H9 (cell line): ENCODE measurements around the gene KCNJ13. TPM values are rescaled to one million over a fixed set of nuclear protein-coding genes. Genes with fewer than 3 reads are reported as not detected.

Experiments used
- DNase-seq: peaks from one replicate; pipeline ENCODE4 v3.0.0-alpha.2; 2017
- H2AFZ ChIP-seq: one replicate; pipeline ENCODE4 v1.6.1; 2013; ENCODE audit warnings: mild to moderate bottlenecking, low read length, control low read depth, moderate library complexity
- H2AK5ac ChIP-seq: 2 replicates; pipeline ENCODE4 v1.6.1; 2013; ENCODE audit warnings: low read length, control low read depth, mixed read lengths; ENCODE audit not compliant: insufficient read length
- H2BK120ac ChIP-seq: one replicate; pipeline ENCODE4 v1.6.1; 2013; ENCODE audit warnings: low read depth, mild to moderate bottlenecking, low read length, control low read depth, inconsistent platforms; ENCODE audit not compliant: poor library complexity, severe bottlenecking
- H2BK12ac ChIP-seq: 2 replicates; pipeline ENCODE4 v1.6.1; 2013; ENCODE audit warnings: low read length, control low read depth, mixed read lengths, low read depth; ENCODE audit not compliant: insufficient read length
- H2BK15ac ChIP-seq: 2 replicates; pipeline ENCODE4 v1.6.1; 2013; ENCODE audit warnings: low read depth, low read length, control low read depth
- H2BK20ac ChIP-seq: one replicate; pipeline ENCODE4 v1.6.1; 2013; ENCODE audit warnings: low read depth, mild to moderate bottlenecking, low read length, control low read depth, inconsistent platforms; ENCODE audit not compliant: poor library complexity, severe bottlenecking
- H2BK5ac ChIP-seq: 2 replicates; pipeline ENCODE4 v1.6.1; 2013; ENCODE audit warnings: low read length, control low read depth, mixed read lengths; ENCODE audit not compliant: insufficient read length
- H3K14ac ChIP-seq: 2 replicates; pipeline ENCODE4 v1.6.1; 2013; ENCODE audit warnings: low read length, control low read depth; ENCODE audit not compliant: insufficient read depth
- H3K18ac ChIP-seq: 2 replicates; pipeline ENCODE4 v1.6.1; 2013; ENCODE audit warnings: low read depth, mild to moderate bottlenecking, mixed read lengths, low read length, control low read depth; ENCODE audit not compliant: insufficient read length
- H3K23ac ChIP-seq: 2 replicates; pipeline ENCODE4 v1.6.1; 2013; ENCODE audit warnings: low read length, control low read depth, mixed read lengths, low read depth; ENCODE audit not compliant: insufficient read length
- H3K23me2 ChIP-seq: 2 replicates; pipeline ENCODE4 v1.6.1; 2013; ENCODE audit warnings: low read depth, mild to moderate bottlenecking, mixed read lengths, low read length, control low read depth; ENCODE audit not compliant: insufficient read length, poor library complexity, severe bottlenecking
- H3K27ac ChIP-seq: 2 replicates; pipeline ENCODE4 v1.5.1; 2013; ENCODE audit warnings: low read length, control low read depth, mixed read lengths, low read depth; ENCODE audit not compliant: insufficient read length
- H3K27me3 ChIP-seq: 2 replicates; pipeline ENCODE4 v1.6.1; 2013; ENCODE audit warnings: low read length, control low read depth, inconsistent platforms; ENCODE audit not compliant: insufficient read depth
- H3K4ac ChIP-seq: 2 replicates; pipeline ENCODE4 v1.6.1; 2013; ENCODE audit warnings: low read depth, mild to moderate bottlenecking, control low read depth, inconsistent platforms, low read length, moderate library complexity
- H3K4me1 ChIP-seq: 2 replicates; pipeline ENCODE4 v1.6.1; 2013; ENCODE audit warnings: low read length, control low read depth, inconsistent platforms; ENCODE audit not compliant: insufficient read depth
- H3K4me2 ChIP-seq: 2 replicates; pipeline ENCODE4 v1.6.1; 2013; ENCODE audit warnings: low read length, control low read depth, mixed read lengths; ENCODE audit not compliant: insufficient read length, insufficient read depth
- H3K56ac ChIP-seq: 2 replicates; pipeline ENCODE4 v1.6.1; 2013; ENCODE audit warnings: low read depth, mild to moderate bottlenecking, mixed read lengths, low read length, control low read depth; ENCODE audit not compliant: insufficient read length
- H3K79me1 ChIP-seq: 2 replicates; pipeline ENCODE4 v1.6.1; 2013; ENCODE audit warnings: low read depth, mild to moderate bottlenecking, moderate library complexity, low read length, control low read depth, inconsistent platforms; ENCODE audit not compliant: insufficient read depth, poor library complexity, severe bottlenecking
- H3K79me2 ChIP-seq: 2 replicates; pipeline ENCODE4 v1.6.1; 2013; ENCODE audit warnings: low read length, control low read depth, inconsistent platforms; ENCODE audit not compliant: insufficient read depth
- H3K9ac ChIP-seq: 2 replicates; pipeline ENCODE4 v1.6.1; 2013; ENCODE audit warnings: low read length, control low read depth, mixed read lengths; ENCODE audit not compliant: insufficient read length; ENCODE audit errors: extremely low read depth
- H3K9me3 ChIP-seq: one replicate; pipeline ENCODE4 v1.6.1; 2013; ENCODE audit warnings: low read depth, low read length, inconsistent platforms; ENCODE audit not compliant: control insufficient read depth
- H3T11ph ChIP-seq: one replicate; pipeline ENCODE4 v1.6.1; 2013; ENCODE audit warnings: mild to moderate bottlenecking, low read length, control low read depth, inconsistent platforms
- H4K20me1 ChIP-seq: one replicate; pipeline ENCODE4 v1.6.1; 2013; ENCODE audit not compliant: control insufficient read depth, insufficient read length, insufficient read depth
- H4K5ac ChIP-seq: 2 replicates; pipeline ENCODE4 v1.6.1; 2013; ENCODE audit warnings: low read depth, mild to moderate bottlenecking, mixed read lengths, low read length, control low read depth; ENCODE audit not compliant: insufficient read length
- H4K8ac ChIP-seq: replicated peaks from 2 replicates; pipeline ENCODE4 v1.6.1; 2013; ENCODE audit warnings: low read length, control low read depth, mixed read lengths, low read depth; ENCODE audit not compliant: insufficient read length
- H4K91ac ChIP-seq: 2 replicates; pipeline ENCODE4 v1.6.1; 2013; ENCODE audit warnings: low read depth, mild to moderate bottlenecking, moderate library complexity, mixed read lengths, low read length, control low read depth; ENCODE audit not compliant: insufficient read length
- H3K27ac Mint-ChIP-seq, 3 experiments: 2 replicates in 2 of 3; 3 replicates in 1 of 3; pipeline ENCODE4 v1.8.0; 2020 to 2021; ENCODE audit warnings: mixed read lengths in 3 of 3, mild to moderate bottlenecking in 1 of 3, moderate library complexity in 1 of 3
- H3K27me3 Mint-ChIP-seq: 2 replicates; pipeline ENCODE4 v1.8.0; 2021; ENCODE audit warnings: low read depth, mild to moderate bottlenecking, moderate library complexity, mixed read lengths
- H3K36me3 Mint-ChIP-seq, 3 experiments: 2 replicates in 2 of 3; 3 replicates in 1 of 3; pipeline ENCODE4 v1.8.0; 2020 to 2021; ENCODE audit warnings: low read depth in 3 of 3, mixed read lengths in 3 of 3; ENCODE audit not compliant: insufficient read depth in 1 of 3
- H3K4me1 Mint-ChIP-seq, 2 experiments: 2 replicates each; pipeline ENCODE4 v1.8.0; 2020; ENCODE audit warnings: mixed read lengths in 2 of 2
- H3K4me3 Mint-ChIP-seq, 2 experiments: 2 replicates in 1 of 2; 3 replicates in 1 of 2; pipeline ENCODE4 v1.8.0; 2020 to 2021; ENCODE audit warnings: mild to moderate bottlenecking in 2 of 2, mixed read lengths in 2 of 2, moderate library complexity in 1 of 2
- H3K9me3 Mint-ChIP-seq, 2 experiments: 2 replicates in 1 of 2; 3 replicates in 1 of 2; pipeline ENCODE4 v1.8.0; 2020; ENCODE audit warnings: mild to moderate bottlenecking in 2 of 2, mixed read lengths in 2 of 2, moderate library complexity in 1 of 2
- CTCF ChIP-seq: fragments of 200-600 bp; sonication (generic); conservative IDR thresholded peaks from 3 replicates; pipeline ENCODE4 v1.8.0; 2021; ENCODE audit warnings: antibody characterized with exemption, mild to moderate bottlenecking
- WGBS: extraction: QIAGEN DNeasy Blood & Tissue Kit; methylation state at CpG from one replicate; pipeline ENCODE4 v1.1.7; 2013; ENCODE audit warnings: missing lambda C conversion rate, low lambda C conversion rate, mixed read lengths; ENCODE audit not compliant: insufficient read length; ENCODE audit errors: extremely low coverage; 5-methylcytosine and 5-hydroxymethylcytosine counted together
- total RNA-seq: library from RNA; stranded (reverse); gene quantifications from 2 replicates; pipeline ENCODE4 v1.2.1, GENCODE V29; 2021

The KCNJ13 gene
- total RNA-seq, 1 experiment from 2014 or later: not detected

GRCh38 chr2:232810444-232810843 lies 34.1 kb upstream of the KCNJ13 start:
- no peak overlapping the region for H3K27ac ChIP-seq
- no peaks in the 10 kb centered on the region for H3K23me2 ChIP-seq
- no peak overlapping the region for H3K56ac ChIP-seq
- H2BK20ac ChIP-seq: no peak overlapping the region
- no peak overlapping the region for H3K4me3 Mint-ChIP-seq
- no peaks in the 10 kb centered on the region for H3K79me1 ChIP-seq
- no peak overlapping the region for H3T11ph ChIP-seq
- no peak for DNase-seq
- H3K36me3 Mint-ChIP-seq: peaks cover 13 to 71% (median 68%) of the 10 kb centered on the region in 3 experiments; a peak in 6 of 7 replicates
- no peak overlapping the region for H2BK120ac ChIP-seq
- H2AK5ac ChIP-seq: no peak overlapping the region
- H3K18ac ChIP-seq: no peak overlapping the region
- H4K91ac ChIP-seq: no peak overlapping the region
- no peak overlapping the region for H2AFZ ChIP-seq
- H3K23ac ChIP-seq: no peak overlapping the region
- no peaks in the 10 kb centered on the region for H3K4me1 ChIP-seq
- no peak overlapping the region for H4K8ac ChIP-seq
- no peak overlapping the region for H4K5ac ChIP-seq
- H4K20me1 ChIP-seq: no peaks in the 10 kb centered on the region
- TF ChIP-seq CTCF: no peak
- no peaks in the 10 kb centered on the region for H3K9me3 Mint-ChIP-seq
- no peaks in the 10 kb centered on the region for H3K4me1 Mint-ChIP-seq
- H3K9me3 ChIP-seq: no peaks in the 10 kb centered on the region
- H3K27me3 ChIP-seq: no peaks in the 10 kb centered on the region
- no peak overlapping the region for H2BK15ac ChIP-seq
- no peak overlapping the region for H3K9ac ChIP-seq
- no peak overlapping the region for H3K4me2 ChIP-seq
- H3K27ac Mint-ChIP-seq: no peak overlapping the region
- H2BK5ac ChIP-seq: no peak overlapping the region
- H3K4ac ChIP-seq: no peak overlapping the region
- no peak overlapping the region for H2BK12ac ChIP-seq
- WGBS: no CpG with 5 or more reads among the region's 1 CpG
- no peak overlapping the region for H3K14ac ChIP-seq
- H3K79me2 ChIP-seq: no peaks in the 10 kb centered on the region
- H3K27me3 Mint-ChIP-seq: no peaks in the 10 kb centered on the region
